ENCODE measurements around the gene MYRIP. TPM values are rescaled to one million over a fixed set of nuclear protein-coding genes. Genes with fewer than 3 reads are reported as not detected.
A peak's percentile ranks its signal among the peaks of the same experiment; 100 is the strongest.

The MYRIP gene
- total RNA-seq, 4 donors from 2014 or later = 1.4 to 4.4 (median 2.8) TPM

GRCh38 chr3:40237159-40237558 lies 427.8 kb downstream of the MYRIP start:
- no peak for TF ChIP-seq CTCF (IDR thresholded peaks at IDR 0.05)
- TF ChIP-seq EP300 (IDR thresholded peaks at IDR 0.05) = no peak
- TF ChIP-seq POLR2A (IDR thresholded peaks at IDR 0.05) = no peak
- TF ChIP-seq POLR2AphosphoS5 (IDR thresholded peaks at IDR 0.05) = no peak
- no peaks in the 10 kb centered on the region for H3K36me3 ChIP-seq
- no peak overlapping the region for H3K4me3 ChIP-seq
- 67% methylated on average over 1 of the region's 1 CpG for WGBS
- no peak overlapping the region for H3K27ac ChIP-seq
- no peak for DNase-seq (ENCODE audit: low spot score in 2 of 2)
- H3K4me1 ChIP-seq = no peaks in the 10 kb centered on the region
- no peaks in the 10 kb centered on the region for H3K9me3 ChIP-seq
- no peaks in the 10 kb centered on the region for H3K27me3 ChIP-seq

- Histone ChIP-seq H3K27ac (no peak overlapping the region), H3K27me3 (no peaks in the 10 kb centered on the region), H3K4me1 (no peaks in the 10 kb centered on the region), H3K9me3 (no peaks in the 10 kb centered on the region), H3K4me3 (no peak overlapping the region), H3K36me3 (no peaks in the 10 kb centered on the region)
- no peak for TF ChIP-seq POLR2A (IDR thresholded peaks at IDR 0.05)
- TF ChIP-seq CTCF (IDR thresholded peaks at IDR 0.05) = peak in 1 of 2 donors; percentile 11
- 72% methylated on average over 8 of the region's 8 CpGs for WGBS
- no peak for DNase-seq (ENCODE audit: low spot score in 2 of 2)
Measured at GRCh38 chr3:40237889-40238571, 428.6 kb downstream of the MYRIP start.

- 89% methylated on average over 1 of the region's 1 CpG for WGBS
- no peaks in the 10 kb centered on the region for H3K36me3 ChIP-seq
- TF ChIP-seq POLR2AphosphoS5 (IDR thresholded peaks at IDR 0.05) (no peak), CTCF (IDR thresholded peaks at IDR 0.05) (no peak), EP300 (IDR thresholded peaks at IDR 0.05) (no peak), POLR2A (IDR thresholded peaks at IDR 0.05) (no peak)
Measured at GRCh38 chr3:40240921-40241320, 431.5 kb downstream of the MYRIP start.

GRCh38 chr3:40242216-40242615 lies 432.8 kb downstream of the MYRIP start:
- DNase-seq (ENCODE audit: low spot score in 2 of 2) = no peak
- TF ChIP-seq EP300 (IDR thresholded peaks at IDR 0.05) (no peak), POLR2AphosphoS5 (IDR thresholded peaks at IDR 0.05) (no peak), CTCF (IDR thresholded peaks at IDR 0.05) (no peak), POLR2A (IDR thresholded peaks at IDR 0.05) (no peak)
- Histone ChIP-seq H3K4me1 (no peaks in the 10 kb centered on the region), H3K27ac (no peak overlapping the region), H3K27me3 (no peaks in the 10 kb centered on the region), H3K36me3 (no peaks in the 10 kb centered on the region), H3K9me3 (no peaks in the 10 kb centered on the region), H3K4me3 (no peak overlapping the region)
- 67% methylated on average over 1 of the region's 1 CpG for WGBS

More at GRCh38 chr3:40240921-40241320, 431.5 kb downstream of the MYRIP start:
- H3K27ac ChIP-seq = no peak overlapping the region
- H3K4me3 ChIP-seq = no peak overlapping the region
- no peaks in the 10 kb centered on the region for H3K4me1 ChIP-seq
- H3K9me3 ChIP-seq = no peaks in the 10 kb centered on the region
- no peaks in the 10 kb centered on the region for H3K27me3 ChIP-seq
- DNase-seq (ENCODE audit: low spot score in 2 of 2) = no peak

- 54% methylated on average over 1 of the region's 1 CpG for WGBS
- no peak for TF ChIP-seq POLR2A (IDR thresholded peaks at IDR 0.05)
- no peak for TF ChIP-seq POLR2AphosphoS5 (IDR thresholded peaks at IDR 0.05)
- no peak for DNase-seq (ENCODE audit: low spot score in 2 of 2)
- Histone ChIP-seq H3K4me3 (no peak overlapping the region), H3K4me1 (no peaks in the 10 kb centered on the region), H3K27me3 (no peaks in the 10 kb centered on the region), H3K9me3 (no peaks in the 10 kb centered on the region), H3K36me3 (no peaks in the 10 kb centered on the region), H3K27ac (no peak overlapping the region)
Measured at GRCh38 chr3:40242638-40243037, 433.2 kb downstream of the MYRIP start.

- Histone ChIP-seq H3K4me1 (no peaks in the 10 kb centered on the region), H3K27me3 (no peaks in the 10 kb centered on the region), H3K36me3 (no peaks in the 10 kb centered on the region), H3K4me3 (no peak overlapping the region), H3K27ac (no peak overlapping the region), H3K9me3 (no peaks in the 10 kb centered on the region)
- WGBS = 0% methylated on average over 1 of the region's 1 CpG
- TF ChIP-seq POLR2A (IDR thresholded peaks at IDR 0.05) = no peak
- TF ChIP-seq EP300 (IDR thresholded peaks at IDR 0.05) = no peak
- no peak for TF ChIP-seq CTCF (IDR thresholded peaks at IDR 0.05)
- no peak for TF ChIP-seq POLR2AphosphoS5 (IDR thresholded peaks at IDR 0.05)
- no peak for DNase-seq (ENCODE audit: low spot score in 2 of 2)
Measured at GRCh38 chr3:40243056-40243455, 433.6 kb downstream of the MYRIP start.

Measured in suprapubic skin (tissue), 4 donors.